Memory B cell (primary cell): ENCODE data around the gene CTAGE9.

Source experiments
- ATAC-seq: fragments of 150-1000 bp; cut with Tn5 transposase; 2 replicates; pipeline ENCODE4 v1.10.0; 2021; ENCODE audit warnings: low read depth, mild to moderate bottlenecking, moderate library complexity
- DNase-seq, 2 donors: peaks; one replicate each; pipeline ENCODE4 v3.0.0; 2022; ENCODE audit warnings: low spot score in 2 of 2
- H3K27ac Mint-ChIP-seq: one replicate; pipeline ENCODE4 v1.8.0; 2022; ENCODE audit warnings: mild to moderate bottlenecking, moderate library complexity, mixed read lengths
- H3K27me3 Mint-ChIP-seq: one replicate; pipeline ENCODE4 v1.8.0; 2022; ENCODE audit warnings: mixed read lengths
- H3K36me3 Mint-ChIP-seq: one replicate; pipeline ENCODE4 v1.8.0; 2022; ENCODE audit warnings: mild to moderate bottlenecking, mixed read lengths
- H3K4me1 Mint-ChIP-seq: one replicate; pipeline ENCODE4 v1.8.0; 2022; ENCODE audit warnings: mixed read lengths
- H3K4me3 Mint-ChIP-seq: one replicate; pipeline ENCODE4 v1.8.0; 2022; ENCODE audit warnings: mild to moderate bottlenecking, moderate library complexity, mixed read lengths
- H3K9me3 Mint-ChIP-seq: one replicate; pipeline ENCODE4 v1.8.0; 2022; ENCODE audit warnings: mixed read lengths

The CTAGE9 gene

DNA sequence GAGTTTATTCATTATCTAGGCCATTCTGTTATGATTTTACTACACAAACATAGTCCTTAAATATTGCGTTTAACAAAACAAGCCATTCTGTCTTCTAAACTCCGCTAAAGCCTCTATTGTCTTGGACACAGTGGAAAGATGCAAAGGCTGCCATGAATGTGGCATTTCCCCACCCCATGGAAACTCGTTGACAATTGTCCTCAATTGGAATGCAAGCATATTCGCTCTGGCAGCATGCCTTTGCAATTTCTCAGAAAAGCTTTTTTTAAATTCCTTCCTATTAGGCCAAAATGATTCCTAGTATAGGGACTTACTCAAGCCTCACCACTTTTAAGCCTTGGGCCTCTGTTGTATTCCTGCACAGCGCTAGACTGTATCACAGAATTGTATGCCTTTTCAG is 32.4 kb downstream of the CTAGE9 start:
- Mint-ChIP-seq H3K4me1 (peaks cover 5% of the 10 kb centered on the region), H3K27ac (no peak overlapping the region), H3K9me3 (no peaks in the 10 kb centered on the region), H3K36me3 (no peaks in the 10 kb centered on the region), H3K27me3 (peaks cover under 1% of the 10 kb centered on the region), H3K4me3 (no peak overlapping the region)
- ATAC-seq (no peak), DNase-seq (no peak)

DNA sequence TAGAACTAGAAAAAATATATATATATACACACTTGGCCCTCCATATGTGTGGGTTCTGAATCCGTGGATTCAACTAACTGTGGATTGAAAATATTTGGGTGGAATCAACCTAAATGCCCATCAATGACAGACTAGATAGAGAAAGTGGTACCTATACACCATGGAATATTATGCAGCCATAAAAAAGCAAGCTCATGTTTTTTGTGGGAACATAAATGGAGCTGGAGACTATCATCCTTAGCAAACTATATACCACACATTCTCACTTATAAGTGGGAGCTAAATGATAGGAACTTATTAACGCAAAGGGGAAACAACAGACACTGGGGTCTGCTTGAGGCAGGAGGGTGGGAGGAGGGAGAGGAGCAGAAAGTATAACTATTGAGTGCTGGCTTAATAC is 37.6 kb downstream of the CTAGE9 start:
- no peak overlapping the region for H3K27ac Mint-ChIP-seq
- no peak overlapping the region for H3K4me3 Mint-ChIP-seq
- H3K36me3 Mint-ChIP-seq: no peaks in the 10 kb centered on the region
- H3K27me3 Mint-ChIP-seq: peaks cover 1% of the 10 kb centered on the region
- H3K4me1 Mint-ChIP-seq: no peaks in the 10 kb centered on the region
- H3K9me3 Mint-ChIP-seq: no peaks in the 10 kb centered on the region
- no peak for ATAC-seq
- no peak for DNase-seq

- DNase-seq: no peak
- no peak for ATAC-seq
- no peaks in the 10 kb centered on the region for H3K9me3 Mint-ChIP-seq
- H3K4me3 Mint-ChIP-seq: no peak overlapping the region
- no peaks in the 10 kb centered on the region for H3K4me1 Mint-ChIP-seq
- no peak overlapping the region for H3K27ac Mint-ChIP-seq
- H3K27me3 Mint-ChIP-seq: peaks cover 1% of the 10 kb centered on the region
- no peaks in the 10 kb centered on the region for H3K36me3 Mint-ChIP-seq
Measured at GRCh38 chr6:131669891-131670290, 40.9 kb downstream of the CTAGE9 start.

GRCh38 chr6:131663578-131664165 is 47.1 kb downstream of the CTAGE9 start:
- no peaks in the 10 kb centered on the region for H3K36me3 Mint-ChIP-seq
- no peak overlapping the region for H3K27ac Mint-ChIP-seq
- no peaks in the 10 kb centered on the region for H3K9me3 Mint-ChIP-seq
- no peak for DNase-seq
- H3K4me1 Mint-ChIP-seq: no peaks in the 10 kb centered on the region
- H3K4me3 Mint-ChIP-seq: no peak overlapping the region
- no peak for ATAC-seq
- H3K27me3 Mint-ChIP-seq: no peaks in the 10 kb centered on the region

DNA sequence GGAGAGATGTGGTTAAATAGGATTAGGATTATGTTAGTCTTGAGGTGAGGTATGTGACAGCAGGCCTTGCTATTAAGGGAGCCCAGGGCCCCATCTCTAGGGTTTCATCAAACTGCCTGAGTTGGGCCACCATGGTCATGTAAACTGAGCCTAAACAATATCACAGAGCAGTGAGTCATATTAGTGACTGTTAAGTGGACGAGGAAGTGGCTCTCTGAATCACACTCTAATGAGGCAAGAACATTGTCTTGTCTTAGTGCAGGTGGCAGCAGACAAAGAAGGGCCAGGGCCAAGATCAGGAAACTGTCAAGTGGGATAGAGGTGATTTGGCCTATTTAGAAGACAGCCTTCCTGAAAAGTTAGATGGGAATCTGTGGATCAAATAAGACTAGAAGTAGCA is 50.6 kb downstream of the CTAGE9 start:
- no peak overlapping the region for H3K4me3 Mint-ChIP-seq
- no peaks in the 10 kb centered on the region for H3K4me1 Mint-ChIP-seq
- H3K36me3 Mint-ChIP-seq: no peaks in the 10 kb centered on the region
- no peaks in the 10 kb centered on the region for H3K9me3 Mint-ChIP-seq
- no peak for ATAC-seq
- no peaks in the 10 kb centered on the region for H3K27me3 Mint-ChIP-seq
- no peak overlapping the region for H3K27ac Mint-ChIP-seq
- no peak for DNase-seq
